Chondrocyte (in vitro differentiated cells): ENCODE data around the gene RIGI. TPM values are rescaled to one million over a fixed set of nuclear protein-coding genes. Genes with fewer than 3 reads are reported as not detected.

ENCODE experiments used
- DNase-seq: peaks from one replicate; pipeline ENCODE4 v3.0.0; 2021; ENCODE audit warnings: mixed read lengths, low spot score
- H3K27ac Mint-ChIP-seq: one replicate; pipeline ENCODE4 v1.8.0; 2021; ENCODE audit warnings: mild to moderate bottlenecking, moderate library complexity, mixed read lengths; ENCODE audit not compliant: unreplicated experiment
- H3K27me3 Mint-ChIP-seq: 2 replicates; pipeline ENCODE4 v1.8.0; 2021; ENCODE audit warnings: low read depth, mixed read lengths
- H3K36me3 Mint-ChIP-seq: 2 replicates; pipeline ENCODE4 v1.8.0; 2021; ENCODE audit warnings: low read depth, mixed read lengths
- H3K4me1 Mint-ChIP-seq: 2 replicates; pipeline ENCODE4 v1.8.0; 2021; ENCODE audit warnings: low read depth, mild to moderate bottlenecking, mixed read lengths
- H3K4me3 Mint-ChIP-seq: one replicate; pipeline ENCODE4 v1.8.0; 2021; ENCODE audit warnings: mild to moderate bottlenecking, moderate library complexity, mixed read lengths; ENCODE audit not compliant: unreplicated experiment
- H3K9me3 Mint-ChIP-seq: 2 replicates; pipeline ENCODE4 v1.8.0; 2021; ENCODE audit warnings: low read depth, mixed read lengths
- CTCF ChIP-seq: fragments of 200-600 bp; sonication (generic); IDR thresholded peaks from 2 replicates; pipeline ENCODE4 v1.5.0; 2021; ENCODE audit warnings: antibody characterized with exemption, mild to moderate bottlenecking, moderate library complexity
- total RNA-seq: library from RNA; stranded (reverse); gene quantifications from 3 replicates; pipeline ENCODE4 v1.2.1, GENCODE V29; 2021

Gene RIGI
- total RNA-seq, 1 donor from 2014 or later = 3.8 TPM

- peaks cover 36% of the 10 kb centered on the region for H3K36me3 Mint-ChIP-seq
- no peak for DNase-seq
- H3K27ac Mint-ChIP-seq = no peak overlapping the region
- peaks cover 15% of the 10 kb centered on the region for H3K4me1 Mint-ChIP-seq
- no peak overlapping the region for H3K4me3 Mint-ChIP-seq
- H3K9me3 Mint-ChIP-seq = no peaks in the 10 kb centered on the region
- no peak for TF ChIP-seq CTCF
- no peaks in the 10 kb centered on the region for H3K27me3 Mint-ChIP-seq
Measured at GRCh38 chr9:32483343-32483742, 42.7 kb downstream of the RIGI start.

Other genes with a start within 250 kb of the RIGI start
- gene ACO1, start 141.6 kb downstream of the RIGI start, total RNA-seq = 39.7 to 47.5 TPM (median 44.7 TPM) in 3 replicates
- 11.2 to 14.7 TPM (median 13.2 TPM) in 3 replicates for gene SMIM27, start 26.1 kb upstream of the RIGI start, total RNA-seq
- 14.8 to 19.6 TPM (median 15.3 TPM) in 3 replicates for gene TOPORS, start 26.4 kb upstream of the RIGI start, total RNA-seq
- 40.2 to 47.6 TPM (median 43.4 TPM) in 3 replicates for gene NDUFB6, start 47.0 kb upstream of the RIGI start, total RNA-seq
- 0.02 TPM in 1 of 3 replicates, not detected in the others for gene TAF1L, start 109.5 kb upstream of the RIGI start, total RNA-seq